Muscle of arm (tissue), 12 donors: ENCODE data around the gene RBBP8. TPM values are rescaled to one million over a fixed set of nuclear protein-coding genes. Genes with fewer than 3 reads are reported as not detected.
A peak's percentile ranks its signal among the peaks of the same experiment; 100 is the strongest.

Experiments
- DNase-seq: peaks from one replicate; pipeline ENCODE4 v3.0.0-alpha.2; 2013
- polyA plus RNA-seq, 12 donors: library from polyadenylated mRNA; unstranded; fragments of 120-200 nt; gene quantifications; one replicate each; pipeline ENCODE4 v1.2.1, GENCODE V29; 2013; ENCODE audit not compliant: insufficient read length in 12 of 12

Gene RBBP8
- polyA plus RNA-seq, 12 donors, result 10.3 to 44.2 (median 11.9) TPM; not detected in 1

- no peak for DNase-seq
These were observed 55.1 kb downstream of the RBBP8 start for GRCh38 chr18:22988208-22988607.

GRCh38 chr18:22998344-22998743 is 65.2 kb downstream of the RBBP8 start:
- no peak for DNase-seq

- DNase-seq, result no peak
These were observed 66.1 kb downstream of the RBBP8 start for GRCh38 chr18:22999212-22999611.

- no peak for DNase-seq
These were observed 66.5 kb downstream of the RBBP8 start for GRCh38 chr18:22999647-23000046.

GRCh38 chr18:23003289-23003688 is 70.2 kb downstream of the RBBP8 start:
- DNase-seq, result no peak

- no peak for DNase-seq
These were observed 79.1 kb downstream of the RBBP8 start for GRCh38 chr18:23012249-23012648.

GRCh38 chr18:23020555-23021294 is 87.6 kb downstream of the RBBP8 start:
- DNase-seq, result no peak

GRCh38 chr18:23021623-23022022 is 88.5 kb downstream of the RBBP8 start:
- DNase-seq, result no peak

GRCh38 chr18:23032030-23032582 is 99.0 kb downstream of the RBBP8 start:
- no peak for DNase-seq

- DNase-seq, result no peak
These were observed 99.9 kb downstream of the RBBP8 start for GRCh38 chr18:23033056-23033455.

GRCh38 chr18:23036660-23037201 is 103.6 kb downstream of the RBBP8 start:
- DNase-seq, result no peak

GRCh38 chr18:23037646-23038045 is 104.5 kb downstream of the RBBP8 start:
- DNase-seq, result no peak

- no peak for DNase-seq
These were observed 105.6 kb downstream of the RBBP8 start for GRCh38 chr18:23038712-23039111.

GRCh38 chr18:23042133-23042532 is 109.0 kb downstream of the RBBP8 start:
- no peak for DNase-seq

GRCh38 chr18:23043803-23044376 is 110.8 kb downstream of the RBBP8 start:
- no peak for DNase-seq

GRCh38 chr18:23049698-23050373 is 116.7 kb downstream of the RBBP8 start:
- DNase-seq, result no peak

GRCh38 chr18:23053776-23054457 is 120.8 kb downstream of the RBBP8 start:
- DNase-seq, result peak; percentile 69

- DNase-seq, result no peak
These were observed 121.4 kb downstream of the RBBP8 start for GRCh38 chr18:23054553-23054952.

GRCh38 chr18:23056315-23056714 is 123.2 kb downstream of the RBBP8 start:
- no peak for DNase-seq

GRCh38 chr18:23057096-23057495 is 124.0 kb downstream of the RBBP8 start:
- no peak for DNase-seq

GRCh38 chr18:23058746-23059415 is 125.8 kb downstream of the RBBP8 start:
- DNase-seq, result no peak
